ENCODE results near the gene WDR7.

WDR7 gene

DNA sequence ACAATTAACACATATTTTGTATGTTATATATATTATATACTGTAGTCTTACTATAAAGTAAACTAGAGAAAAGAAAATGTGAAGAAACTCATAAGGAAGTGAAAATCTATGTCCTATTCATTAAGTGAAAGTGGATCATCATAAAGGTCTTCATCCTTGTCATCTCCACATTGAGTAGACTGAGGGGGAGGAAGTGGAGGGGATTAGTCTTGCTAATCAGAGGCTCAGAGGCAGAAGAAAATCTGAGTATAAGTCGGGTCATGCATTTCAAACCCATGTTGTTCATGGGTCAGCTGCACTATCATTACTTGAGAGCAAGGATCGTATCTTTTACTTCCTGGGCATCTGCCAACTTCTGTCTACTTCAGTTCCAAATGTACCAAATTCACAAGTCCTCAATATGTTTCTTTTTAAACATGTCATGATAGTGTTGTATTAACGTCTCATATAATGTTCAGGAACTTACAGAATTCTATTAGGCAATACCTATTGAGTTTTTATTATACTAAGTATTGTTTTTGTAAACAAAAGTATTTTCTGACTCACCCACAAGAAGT, 286.8 kb downstream of the WDR7 start:
- DNase-seq (ENCODE audit: low read depth): no peak

DNA sequence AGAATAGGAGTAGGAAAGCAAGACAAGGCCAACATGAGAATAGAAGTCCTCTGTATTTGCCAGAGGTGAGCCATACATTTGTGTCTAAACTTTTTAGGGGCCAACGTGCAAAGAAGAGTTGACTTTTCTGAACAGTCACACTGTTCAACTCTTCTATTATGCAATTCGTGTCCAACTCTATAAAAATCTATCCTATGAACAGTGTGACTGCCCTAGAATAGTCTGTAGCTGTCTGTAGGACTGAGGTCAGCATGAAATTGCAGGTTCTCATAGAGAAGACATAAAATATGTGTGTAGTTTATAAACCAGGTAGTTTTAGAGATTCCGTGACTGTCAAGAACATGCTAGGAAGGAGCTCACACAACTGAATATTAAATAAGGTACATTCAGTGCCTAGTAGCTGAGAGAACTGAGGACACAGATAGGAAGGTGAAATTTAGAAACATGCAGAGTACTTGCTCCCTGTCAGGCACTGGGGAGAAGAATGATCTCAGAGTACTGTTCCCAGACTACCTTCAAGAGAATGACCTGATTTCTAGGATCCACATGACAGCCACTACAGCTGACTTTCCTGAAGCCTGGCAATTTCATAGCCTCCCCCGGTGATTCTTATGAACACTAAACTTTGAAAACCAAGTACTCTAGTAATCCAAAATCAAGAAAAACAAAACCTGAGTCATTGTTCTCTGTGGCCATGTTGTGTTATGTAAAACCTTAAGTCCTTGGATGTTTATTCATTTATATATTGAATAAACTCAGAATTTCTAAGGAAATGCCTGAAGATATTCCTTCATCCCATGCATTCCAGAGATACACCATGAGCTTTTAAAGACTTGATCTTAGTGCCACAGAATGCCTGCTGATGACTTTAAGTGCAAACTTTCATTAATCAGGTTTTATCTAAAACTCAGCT, 294.3 kb downstream of the WDR7 start:
- no peak for DNase-seq (ENCODE audit: low read depth)

DNA sequence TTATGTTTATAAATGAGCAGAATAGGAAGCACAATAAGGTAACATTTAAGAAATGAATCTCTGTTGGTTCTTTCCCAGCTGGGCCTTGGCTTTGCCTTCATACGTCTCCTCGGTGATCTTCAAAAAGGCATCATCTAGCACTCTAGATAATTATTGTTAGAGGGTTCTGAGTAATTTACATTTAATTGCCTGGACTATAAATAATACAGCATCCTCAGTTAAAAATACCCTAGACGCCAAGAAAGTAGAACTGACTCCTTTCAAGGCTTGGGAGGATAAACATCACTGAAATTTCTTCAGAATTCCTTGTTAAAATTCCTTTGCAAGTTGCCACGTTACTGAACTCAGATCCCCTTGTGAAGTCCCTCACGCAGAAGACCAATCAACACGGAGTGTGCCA, 296.1 kb downstream of the WDR7 start:
- no peak for DNase-seq (ENCODE audit: low read depth)

DNA sequence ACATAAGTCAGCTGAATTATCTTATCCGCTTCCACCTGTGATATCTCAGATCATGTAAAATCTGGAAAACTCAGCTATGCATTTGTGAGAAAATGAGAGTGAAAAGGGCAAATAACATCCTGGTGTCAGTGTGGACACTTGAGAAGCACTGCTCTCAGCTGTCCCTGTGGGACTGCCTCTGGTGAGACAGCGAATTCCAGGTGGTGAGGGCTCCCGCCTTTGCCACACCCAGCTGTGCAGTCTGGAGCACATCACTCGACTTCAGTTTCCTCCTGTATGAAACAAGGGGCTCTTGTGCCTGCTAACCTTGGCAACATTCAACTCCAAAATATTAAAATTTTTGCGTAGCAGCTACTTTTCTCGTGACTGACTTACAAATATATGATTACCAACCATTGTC, 300.9 kb downstream of the WDR7 start:
- no peak for DNase-seq (ENCODE audit: low read depth)

DNA sequence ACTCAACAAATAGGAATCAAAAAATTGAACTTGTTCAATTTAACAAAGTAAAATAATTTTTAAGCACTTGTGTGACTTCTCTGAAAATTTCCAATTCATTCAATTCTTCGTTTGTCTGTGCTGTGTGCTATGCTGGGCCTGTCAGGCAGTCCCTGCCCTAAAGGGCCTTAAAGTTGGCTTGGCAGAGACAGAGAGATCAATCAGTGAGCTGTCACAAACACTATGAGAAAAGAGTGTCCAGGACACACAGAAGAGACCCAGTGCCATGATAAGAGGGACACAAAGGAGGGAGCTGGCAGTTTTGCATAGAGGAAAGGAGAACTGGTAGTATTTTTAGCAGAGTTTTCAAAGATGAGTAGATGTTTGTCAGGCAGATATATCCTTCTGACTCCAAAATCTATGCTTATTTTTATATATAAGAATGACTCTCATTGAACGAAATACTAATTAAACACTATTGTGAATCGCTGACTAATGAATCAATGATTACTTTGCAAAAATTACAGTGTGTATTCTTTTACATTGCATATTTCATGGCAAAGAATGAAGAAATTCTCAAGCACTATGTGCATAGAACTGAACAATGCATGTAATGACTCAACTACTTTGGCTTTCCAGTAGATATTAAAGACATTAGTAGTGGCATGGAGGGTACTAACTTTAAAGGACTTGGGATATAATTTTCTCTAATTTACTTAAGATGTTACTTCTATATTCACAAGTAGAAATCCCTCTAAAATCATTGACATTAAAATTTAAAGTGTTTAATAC, 302.5 kb downstream of the WDR7 start:
- DNase-seq (ENCODE audit: low read depth): no peak

DNA sequence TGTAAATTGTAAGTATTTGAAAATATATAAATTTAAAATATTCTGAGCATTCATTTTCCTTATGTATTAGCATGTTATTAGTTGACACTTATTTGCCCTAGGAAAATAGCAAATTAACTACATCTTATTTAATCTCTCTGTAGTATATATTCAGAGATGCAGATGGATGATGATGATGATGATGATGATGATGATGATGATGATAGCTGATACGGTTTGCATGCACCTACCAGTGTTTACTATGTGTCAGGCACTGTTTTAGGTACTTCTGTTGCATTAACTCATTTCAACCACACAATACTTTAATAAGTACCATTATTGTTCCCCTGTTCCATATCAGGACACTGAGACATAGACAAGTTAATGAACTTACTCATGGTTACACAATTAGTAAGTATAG, 304.3 kb downstream of the WDR7 start:
- DNase-seq (ENCODE audit: low read depth): no peak

DNA sequence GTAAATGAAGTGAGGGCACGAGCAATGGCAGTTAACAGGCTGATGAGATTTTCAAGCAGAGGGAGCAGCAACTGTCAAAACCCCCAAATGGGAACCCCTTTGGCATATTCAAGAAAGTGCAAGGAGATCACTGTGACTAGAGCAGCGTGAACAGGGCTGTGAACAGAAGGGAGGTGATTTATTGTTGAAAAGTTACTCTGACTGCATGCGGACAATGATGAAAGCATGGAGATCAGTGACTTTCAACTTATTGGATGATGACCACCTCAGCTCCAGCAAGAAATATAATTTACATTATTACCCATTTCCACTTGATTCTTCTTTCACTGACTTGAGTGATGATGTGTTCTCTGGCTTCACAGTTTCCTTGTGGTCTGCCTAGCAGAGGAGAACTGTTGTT, 308.0 kb downstream of the WDR7 start:
- no peak for DNase-seq (ENCODE audit: low read depth)

DNA sequence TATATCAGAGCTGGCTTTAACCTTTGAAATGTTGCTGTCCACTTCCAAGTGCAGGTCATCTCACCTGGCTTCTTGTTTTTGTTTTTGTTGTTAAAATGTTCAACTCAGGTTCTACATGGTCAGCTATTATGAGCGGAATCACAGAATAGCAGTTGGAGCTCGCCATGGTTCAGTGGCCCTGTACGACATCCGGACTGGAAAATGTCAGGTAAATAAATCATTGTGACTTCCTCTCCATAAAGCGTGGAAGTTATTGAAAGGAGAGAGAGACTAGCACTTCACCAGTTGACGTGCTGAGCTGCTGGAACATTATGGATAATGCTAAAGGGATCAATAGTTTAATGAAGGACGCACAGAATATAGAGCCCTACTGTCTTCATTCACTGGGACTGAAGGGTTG, 311.2 kb downstream of the WDR7 start:
- no peak for DNase-seq (ENCODE audit: low read depth)

DNA sequence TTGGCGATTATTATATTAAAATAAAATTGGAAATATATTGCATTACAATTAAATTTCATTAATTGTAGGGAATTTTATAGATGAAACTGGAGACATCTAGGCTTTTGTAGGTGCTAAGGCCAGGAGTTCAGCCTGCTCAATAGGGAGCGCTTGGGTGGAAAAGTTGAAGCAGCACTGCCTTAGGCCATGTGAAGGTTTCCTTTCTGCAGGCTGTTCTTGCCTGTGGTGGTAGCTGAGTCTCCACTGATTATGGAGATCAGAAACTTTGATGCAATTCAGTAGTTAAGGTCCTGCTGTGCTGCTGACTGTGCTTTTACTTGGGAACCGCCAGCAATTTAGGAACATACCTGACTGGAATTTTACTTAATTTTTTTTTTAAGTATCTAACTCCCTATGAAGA, 315.9 kb downstream of the WDR7 start:
- no peak for DNase-seq (ENCODE audit: low read depth)

DNA sequence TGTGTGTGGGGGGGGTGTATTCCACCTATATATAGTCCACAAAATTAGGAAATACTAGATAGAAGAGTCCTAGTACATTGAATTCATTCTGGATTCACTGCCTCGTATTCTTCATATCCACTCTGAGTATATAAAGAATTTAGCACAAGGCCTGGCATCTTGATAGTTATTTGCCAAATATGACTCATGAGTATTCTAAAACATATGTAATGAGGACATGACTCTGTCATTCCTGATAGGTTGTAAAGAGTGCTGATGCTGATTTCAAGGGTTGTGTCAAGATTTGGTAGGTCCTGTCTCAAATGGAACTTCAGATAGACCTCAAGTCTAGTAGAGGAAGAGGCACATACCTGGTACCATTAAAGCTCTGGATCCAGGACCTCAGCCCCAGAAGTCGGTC, 322.3 kb downstream of the WDR7 start:
- DNase-seq (ENCODE audit: low read depth): no peak

DNA sequence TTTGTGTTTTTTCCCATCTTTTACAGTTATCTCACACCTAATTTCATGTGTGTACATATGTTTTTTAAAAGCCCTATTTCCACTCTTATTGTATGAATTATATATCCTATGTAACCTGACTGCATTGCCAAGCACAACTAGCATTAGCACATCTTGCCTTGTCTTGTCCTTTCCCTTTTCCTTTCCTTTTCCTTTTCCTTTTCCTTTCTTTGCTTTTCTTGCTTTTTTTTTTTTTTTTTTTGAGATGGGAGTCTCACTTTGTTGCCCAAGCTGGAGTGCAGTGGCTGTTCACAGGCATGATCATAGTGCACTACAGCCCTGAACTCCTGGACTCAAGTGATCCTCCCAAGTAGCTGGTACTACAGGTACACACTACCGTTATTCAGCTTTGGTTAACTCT, 323.0 kb downstream of the WDR7 start:
- no peak for DNase-seq (ENCODE audit: low read depth)

DNA sequence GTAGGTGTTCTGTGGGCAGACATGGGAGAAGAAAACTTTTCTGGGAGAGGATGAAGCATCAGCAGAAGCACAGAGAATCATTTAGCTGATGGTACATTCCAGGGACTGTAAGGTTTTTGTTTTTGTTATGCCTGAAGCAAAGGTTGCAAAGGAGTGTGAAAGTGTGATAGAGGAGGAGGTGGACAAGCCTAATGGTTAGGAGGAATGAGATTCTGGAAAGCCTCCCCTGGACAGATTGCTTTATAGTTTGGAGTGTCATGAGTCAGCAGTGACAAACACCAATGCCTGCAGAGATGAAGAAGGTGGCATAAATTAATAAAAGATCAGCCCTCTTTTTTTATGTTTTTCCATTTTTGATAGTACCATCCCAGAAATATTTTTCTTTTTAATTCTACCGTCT, 324.1 kb downstream of the WDR7 start:
- no peak for DNase-seq (ENCODE audit: low read depth)

DNA sequence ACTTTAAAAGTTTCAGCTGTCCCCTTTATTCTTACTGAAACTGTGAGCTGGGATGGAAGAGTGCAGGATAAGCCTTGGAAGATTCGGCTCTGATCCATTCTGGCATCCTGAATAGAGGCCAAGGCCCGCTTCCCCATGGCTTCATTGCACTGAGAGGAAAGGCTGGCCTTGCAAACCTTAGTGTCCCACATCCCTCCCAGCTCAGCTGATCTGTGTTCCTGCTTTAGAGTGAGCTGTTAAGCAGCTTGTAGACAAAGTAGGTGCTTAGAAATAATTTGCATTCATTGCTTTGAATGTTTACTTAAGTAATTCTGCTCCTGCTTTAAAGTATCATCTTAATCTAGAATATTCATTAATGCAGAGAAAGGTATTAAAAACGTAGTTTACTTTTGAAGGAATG, 326.1 kb downstream of the WDR7 start:
- no peak for DNase-seq (ENCODE audit: low read depth)

DNA sequence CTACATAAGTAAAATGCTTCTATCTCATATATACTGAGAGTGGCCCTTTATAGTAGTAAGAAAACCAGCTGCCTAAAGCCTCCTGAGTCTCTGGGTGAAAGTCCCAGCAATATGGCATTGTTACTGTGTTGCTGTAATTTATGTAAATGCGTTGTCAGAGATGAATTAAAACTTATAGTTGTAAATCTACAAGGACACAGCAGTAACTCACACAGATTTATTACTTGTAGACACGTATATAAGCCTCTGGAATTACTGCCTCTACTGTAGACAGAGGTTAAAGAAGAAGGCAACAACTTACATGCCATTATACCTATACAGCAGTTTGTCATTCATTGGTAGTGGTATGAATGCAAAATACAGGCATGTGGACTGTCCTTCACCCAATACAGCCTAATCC, 326.6 kb downstream of the WDR7 start:
- no peak for DNase-seq (ENCODE audit: low read depth)

DNA sequence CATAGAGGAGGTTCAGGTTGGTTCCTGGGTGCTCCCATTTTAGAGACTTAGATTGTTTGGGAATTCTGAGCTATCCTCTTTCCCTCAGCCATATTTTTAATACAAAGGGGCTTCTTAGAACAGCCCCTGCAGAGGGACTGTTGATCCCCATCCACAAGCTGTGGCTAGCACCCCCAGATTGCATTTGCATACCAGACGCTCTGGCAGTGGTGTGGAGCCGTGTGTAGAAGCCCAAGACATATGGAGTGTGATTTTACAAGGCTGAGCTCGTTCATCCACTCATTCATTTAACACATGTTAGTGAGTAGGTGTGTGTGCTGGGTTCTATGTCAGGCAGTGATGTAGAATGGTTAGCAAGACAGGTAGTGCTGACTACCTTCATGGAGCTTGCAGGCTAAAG, 329.0 kb downstream of the WDR7 start:
- DNase-seq (ENCODE audit: low read depth): no peak

DNA sequence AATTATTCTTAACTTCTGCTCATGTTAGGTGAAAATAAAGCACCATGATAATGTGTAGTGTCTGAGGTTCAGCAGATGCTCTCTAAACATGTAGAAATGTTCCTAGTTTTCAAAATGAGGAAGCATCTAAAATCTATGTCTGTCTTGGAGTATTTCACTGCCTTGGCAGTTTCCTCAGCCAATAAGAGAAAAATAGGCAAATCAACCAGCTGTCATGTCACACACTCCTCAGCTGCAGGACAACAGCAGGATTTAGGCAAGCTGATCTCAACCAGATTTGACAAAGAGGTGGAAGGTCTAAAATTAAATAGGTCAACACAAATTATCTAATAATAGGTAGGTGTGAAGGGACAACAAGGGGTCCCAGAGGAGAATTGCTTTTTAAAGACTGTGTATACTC, 331.6 kb downstream of the WDR7 start:
- no peak for DNase-seq (ENCODE audit: low read depth)

DNA sequence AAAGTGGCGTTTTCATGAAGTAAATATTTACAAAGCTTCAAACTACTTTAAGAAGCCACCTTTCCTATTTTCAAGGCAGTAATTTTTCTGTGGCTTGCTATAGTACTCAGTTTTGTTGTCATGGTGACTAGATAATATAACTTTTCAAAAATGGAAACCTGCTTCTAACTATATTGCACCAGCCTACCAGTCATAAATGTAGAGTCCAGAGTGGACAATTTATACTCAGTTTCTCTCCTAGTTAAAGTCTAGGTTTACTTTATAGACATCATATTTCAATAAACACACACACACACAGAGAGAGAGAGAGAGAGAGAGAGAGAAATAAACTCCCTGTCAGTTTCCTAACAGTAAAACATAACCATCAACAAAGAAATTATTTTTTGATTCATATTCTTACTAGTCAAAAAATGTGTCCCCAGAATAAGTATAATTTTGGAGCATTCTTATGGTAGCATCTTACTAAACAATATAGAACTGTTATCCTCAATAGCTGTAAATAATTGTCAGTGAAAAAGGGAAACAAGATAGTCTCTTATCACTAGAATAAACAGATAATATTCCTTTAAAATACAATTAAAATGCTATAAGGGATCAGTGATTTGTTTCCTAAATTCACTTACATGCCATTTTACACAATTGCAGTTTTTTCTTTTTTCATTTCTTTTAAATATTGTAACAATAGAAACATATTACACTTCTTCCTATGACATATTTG, 332.3 kb downstream of the WDR7 start:
- DNase-seq (ENCODE audit: low read depth): no peak

DNA sequence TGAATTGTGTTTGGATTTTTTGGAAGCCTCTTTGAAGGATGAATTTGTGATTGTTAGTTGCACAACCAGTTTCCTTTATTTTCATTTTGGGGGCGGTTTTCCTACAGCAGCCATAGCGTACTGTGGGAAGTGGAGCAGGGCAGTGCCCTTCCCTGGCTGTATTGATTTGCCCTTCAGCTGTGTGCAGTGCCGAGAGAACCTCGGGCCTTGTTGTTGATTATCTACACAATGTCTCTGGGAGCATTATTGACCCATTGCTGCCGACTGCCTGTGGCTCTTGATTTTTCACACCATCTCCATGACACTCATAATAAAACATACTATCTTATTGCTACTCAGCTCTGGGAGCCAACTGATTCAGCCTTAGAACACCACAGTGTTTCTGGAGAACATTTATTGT, 333.6 kb downstream of the WDR7 start:
- DNase-seq (ENCODE audit: low read depth): no peak

DNA sequence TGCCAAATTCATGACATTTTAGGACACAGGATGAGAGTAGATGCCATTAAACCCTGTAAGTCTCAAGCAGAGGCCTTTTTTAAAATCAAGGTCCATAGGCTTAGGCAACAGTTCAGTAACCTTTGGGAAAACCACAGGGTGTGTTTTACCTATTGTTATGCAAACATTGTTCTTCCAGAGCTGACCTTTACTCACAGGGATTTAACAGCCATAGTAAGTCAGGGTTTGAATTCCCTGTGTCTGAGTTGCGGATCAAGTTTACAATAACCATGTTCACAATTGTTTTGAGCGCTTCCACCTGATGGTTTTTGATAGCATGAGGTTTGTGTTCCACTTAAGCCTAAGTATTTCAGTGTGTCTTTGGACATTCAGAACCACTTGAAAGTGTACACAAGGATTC, 335.7 kb downstream of the WDR7 start:
- DNase-seq (ENCODE audit: low read depth): no peak

DNA sequence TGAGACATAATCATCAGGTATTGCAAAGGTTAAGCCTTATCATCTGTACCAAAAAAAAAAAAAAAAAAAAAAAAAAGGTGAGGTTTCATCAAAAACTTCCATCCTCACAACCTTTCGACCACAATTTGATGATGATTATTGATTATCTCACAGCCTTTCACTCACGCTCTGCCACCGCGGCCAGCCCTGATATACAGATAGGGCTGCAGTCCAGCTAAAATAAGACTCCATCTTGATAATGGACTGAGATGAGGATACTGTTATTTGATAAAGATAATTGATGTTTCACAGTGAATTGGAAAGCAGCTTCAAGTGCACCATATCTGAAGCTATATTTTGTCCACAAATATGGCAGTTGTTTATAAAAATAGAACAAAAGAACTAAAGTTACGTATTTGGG, 336.1 kb downstream of the WDR7 start:
- no peak for DNase-seq (ENCODE audit: low read depth)

DNA sequence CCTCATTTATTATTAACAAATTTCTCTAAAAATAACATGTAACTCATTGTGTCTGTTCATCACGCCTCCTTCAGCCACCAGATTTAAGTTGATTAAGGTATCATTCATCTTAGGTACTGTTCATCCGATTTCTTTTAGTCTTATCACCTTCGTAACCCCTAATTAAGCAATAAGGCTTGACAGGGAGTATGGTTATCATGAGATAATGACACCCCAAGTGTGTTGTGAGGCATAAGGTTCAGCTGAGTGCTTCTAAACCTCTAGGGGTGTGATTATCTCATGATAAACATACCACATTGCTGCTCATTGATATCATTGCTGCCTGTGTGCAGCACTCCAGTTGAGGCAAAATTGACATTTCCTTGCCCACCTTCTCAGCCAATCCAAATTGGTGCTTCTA, 336.9 kb downstream of the WDR7 start:
- no peak for DNase-seq (ENCODE audit: low read depth)

DNA sequence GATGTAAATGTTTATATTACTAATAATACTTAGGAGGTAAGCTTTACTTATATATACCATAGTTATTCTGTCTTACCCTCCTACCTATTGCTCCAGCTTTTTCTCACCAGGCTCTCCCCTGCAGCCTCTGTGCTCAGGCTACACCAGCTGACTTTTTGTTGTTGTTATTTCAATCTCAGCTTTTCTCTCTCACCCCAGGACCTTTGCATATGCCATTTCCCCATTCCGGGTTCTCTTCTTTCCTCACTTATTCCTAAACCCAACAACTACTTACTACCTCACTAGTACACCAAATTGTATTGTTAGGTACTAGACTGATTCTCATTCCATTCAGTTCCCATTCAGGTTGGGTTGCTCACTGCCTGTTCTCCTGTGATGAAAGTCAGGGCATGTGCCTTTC, 339.5 kb downstream of the WDR7 start:
- DNase-seq (ENCODE audit: low read depth): no peak

DNA sequence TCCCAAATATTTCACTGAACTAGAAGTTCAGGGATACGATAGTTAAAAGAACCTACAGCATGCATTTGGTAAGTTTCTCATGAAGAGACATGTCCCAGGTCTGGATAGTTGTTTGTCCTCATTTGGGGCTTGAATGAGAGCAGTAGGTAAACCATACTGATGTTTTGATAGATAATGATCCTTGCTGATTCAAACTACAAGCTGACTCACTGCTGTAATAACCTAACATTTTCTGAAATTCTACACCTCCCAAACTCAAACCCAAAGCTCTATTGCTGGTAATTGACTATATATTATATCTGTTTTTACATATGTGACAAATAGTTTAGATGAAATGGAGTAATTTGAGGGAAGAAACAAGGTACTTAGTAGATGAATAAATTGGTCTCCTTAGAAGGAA, 341.6 kb downstream of the WDR7 start:
- DNase-seq (ENCODE audit: low read depth): no peak

Measured in stimulated activated CD8-positive, alpha-beta memory T cell treated with anti-CD3 and anti-CD28 coated beads, Interleukin-15, amount 100 ng/mL, for 24 hours (primary cell).